SKM-1 (cell line): ENCODE data around the gene ALDH4A1.
"Not testable (repeated sequence)": the region's sequence is repeated elsewhere in the genome, so short reads cannot be mapped to it uniquely, and the experiment has no call there.

Experiments
- DNase-seq: peaks from one replicate; lab custom pipeline; 2025; ENCODE audit not compliant: unreplicated experiment; lab: John Stamatoyannopoulos, UW

Gene ALDH4A1

DNA sequence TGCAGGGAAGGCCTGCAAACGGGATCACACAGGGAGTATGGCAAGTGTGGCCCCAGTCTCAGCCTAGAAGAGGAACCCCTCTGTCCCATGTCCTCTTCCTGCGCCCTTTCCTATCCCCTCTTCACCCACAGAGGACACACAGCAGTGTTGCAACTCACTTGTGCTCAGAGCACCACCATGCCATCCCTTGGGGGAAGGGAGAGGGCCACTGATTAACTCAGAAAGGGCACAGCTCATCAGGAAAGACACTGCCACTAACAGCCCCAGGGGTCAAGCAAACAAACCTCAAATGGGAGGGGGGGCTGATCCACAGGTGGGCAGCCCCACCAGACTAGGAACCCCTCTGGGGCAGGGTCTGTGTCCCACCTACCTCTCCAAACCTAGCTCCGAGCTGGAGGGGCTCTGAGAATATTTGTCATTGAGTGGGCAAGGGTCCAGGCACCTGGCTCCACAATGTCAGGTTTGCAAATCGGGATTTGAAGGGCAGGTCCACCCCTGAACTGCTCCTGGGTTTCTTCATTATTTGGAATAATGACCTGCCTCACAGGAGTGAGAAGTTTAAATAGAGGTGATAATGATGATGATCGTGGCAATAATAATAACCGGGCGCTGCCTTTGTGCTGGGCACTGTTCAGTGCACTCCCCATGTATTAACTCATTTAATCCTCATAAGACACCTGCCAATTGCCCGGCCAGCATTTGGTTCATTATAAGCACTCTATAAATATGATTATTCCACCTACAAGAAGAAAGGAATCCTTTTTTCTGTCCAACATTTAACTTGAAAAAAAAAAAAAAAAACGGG, 1.0 kb downstream of the ALDH4A1 start:
- no peak for DNase-seq

DNA sequence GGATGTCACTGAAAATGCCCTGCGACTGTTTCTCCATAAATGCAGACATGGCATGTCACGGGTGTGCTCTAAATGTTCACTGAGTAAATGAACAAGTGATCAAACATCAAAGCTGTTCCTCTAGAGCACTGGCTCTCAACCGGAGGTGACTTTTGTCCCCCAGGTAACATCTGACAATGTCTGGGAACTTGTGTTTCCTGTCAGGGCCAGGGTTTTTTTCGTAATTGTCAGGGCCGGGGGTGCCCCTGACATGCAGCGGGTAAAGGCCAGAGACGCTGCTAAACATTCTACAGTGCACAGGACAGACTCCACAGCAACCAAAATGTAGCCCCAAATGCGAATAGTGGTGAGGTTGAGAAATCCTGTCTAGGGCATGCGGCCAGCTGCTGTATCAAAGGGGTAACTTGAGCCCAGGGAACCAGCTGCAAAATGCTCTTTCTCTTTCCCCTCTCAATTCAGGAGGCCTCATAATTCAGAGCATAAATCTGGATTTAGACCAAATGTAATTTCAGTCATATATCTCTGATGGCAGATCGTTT, 2.0 kb downstream of the ALDH4A1 start:
- DNase-seq = no peak

DNA sequence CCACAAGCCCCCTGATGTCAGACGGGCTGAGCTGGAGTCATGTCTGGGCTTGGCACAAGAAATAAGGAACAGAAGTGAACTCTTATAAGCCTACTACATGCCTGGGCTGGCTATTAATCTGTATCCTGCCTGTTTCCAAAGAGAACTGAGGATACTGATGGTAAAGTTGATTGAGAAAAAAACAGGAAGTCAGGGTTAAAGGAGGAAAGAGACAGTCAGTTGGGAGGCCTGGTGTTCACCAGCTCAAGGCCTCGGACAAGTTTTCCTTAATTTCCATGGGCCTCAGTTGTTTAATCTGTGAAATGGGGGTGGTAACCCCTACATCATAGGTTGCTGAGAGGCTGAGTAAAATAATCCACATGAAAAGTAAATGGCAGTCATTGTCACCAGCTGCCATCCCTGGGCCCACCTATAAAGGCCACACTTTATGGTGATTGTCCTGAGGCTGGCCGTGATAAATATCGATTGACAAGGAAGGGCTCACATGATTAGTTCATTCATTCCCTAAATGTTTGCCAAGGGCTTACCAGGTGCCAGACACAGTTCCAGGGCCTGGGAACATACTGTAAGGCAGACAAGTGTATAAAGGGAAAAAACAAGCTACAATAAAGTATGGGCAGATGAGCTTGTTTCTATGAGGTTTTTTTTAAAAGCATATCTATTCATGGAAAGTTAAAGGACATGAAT, 2.8 kb downstream of the ALDH4A1 start:
- no peak for DNase-seq

DNA sequence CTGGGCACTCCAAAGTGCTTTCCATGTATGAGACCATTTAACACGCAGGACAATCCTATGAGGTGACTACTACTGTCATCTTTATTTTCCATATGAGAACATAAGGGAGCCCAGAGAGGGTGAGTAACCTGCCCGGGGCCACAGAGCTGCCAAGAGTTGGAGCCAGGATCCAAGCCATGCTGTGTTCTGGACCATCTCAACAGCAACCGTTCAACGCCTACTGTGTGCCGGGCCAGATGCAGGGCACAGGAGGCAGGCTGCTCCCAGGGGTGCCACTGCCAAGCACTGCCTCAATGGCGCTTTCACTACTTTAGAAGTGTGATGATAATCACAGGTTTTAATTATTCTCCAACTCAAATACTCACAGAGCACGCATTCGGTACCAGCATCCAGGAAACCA, 3.8 kb downstream of the ALDH4A1 start:
- DNase-seq = no peak

DNA sequence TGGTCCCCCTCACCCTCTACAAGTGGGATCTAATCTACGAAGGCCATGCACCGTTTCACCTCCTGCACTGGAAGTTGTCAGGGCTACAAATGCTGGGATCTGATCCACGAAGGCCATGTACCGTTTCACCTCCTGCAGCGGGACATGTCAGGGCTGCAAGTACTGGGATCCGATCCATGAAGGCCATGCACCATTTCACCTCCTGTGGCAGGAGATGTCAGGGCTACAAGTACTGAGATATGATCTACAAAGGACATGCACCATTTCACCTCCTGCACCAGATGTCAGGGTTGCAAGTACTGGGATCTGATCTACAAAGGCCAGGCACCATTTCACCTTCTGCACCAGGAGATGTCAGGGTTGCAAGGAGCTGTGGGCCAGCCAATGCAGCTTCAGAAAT, 7.0 kb downstream of the ALDH4A1 start:
- no peak for DNase-seq

DNA sequence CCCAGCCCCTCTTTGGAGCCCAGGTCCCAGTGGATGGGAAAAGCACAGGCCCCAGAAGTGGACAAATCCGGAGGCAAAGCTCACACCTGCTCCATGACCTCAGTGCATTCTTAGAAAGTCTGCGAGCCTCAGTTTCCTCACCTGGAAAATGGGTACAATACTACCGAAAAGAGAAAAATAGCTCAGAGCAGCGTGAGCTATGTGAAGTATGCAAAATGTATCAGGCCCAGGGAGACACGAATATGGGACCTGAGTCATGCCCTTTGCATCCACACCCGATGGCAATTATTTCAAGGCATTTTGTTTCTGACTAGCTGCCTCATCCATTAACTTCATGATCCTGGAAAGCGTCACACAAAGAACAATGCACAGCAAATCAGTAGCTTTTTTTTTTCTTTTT, 9.2 kb downstream of the ALDH4A1 start:
- no peak for DNase-seq

DNA sequence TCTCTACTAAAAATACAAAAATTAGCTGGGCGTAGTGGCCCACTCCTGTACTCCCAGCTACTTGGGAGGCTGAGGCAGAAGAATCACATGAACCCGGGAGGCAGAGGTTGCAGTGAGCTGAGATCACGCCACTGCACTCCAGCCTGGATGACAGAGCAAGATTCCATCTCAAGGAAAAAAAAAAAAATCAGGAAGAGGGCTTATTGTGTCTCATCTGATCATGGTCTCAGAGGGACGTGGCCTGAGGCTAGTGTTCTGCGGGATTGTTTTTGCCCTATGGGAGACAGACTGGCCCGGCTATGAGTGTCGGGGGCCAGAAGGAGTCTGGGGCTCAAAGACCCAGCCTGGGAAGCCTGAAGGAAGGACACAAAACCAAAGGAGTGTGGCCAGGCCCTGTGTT, 10.5 kb downstream of the ALDH4A1 start:
- DNase-seq = not testable (repeated sequence)

DNA sequence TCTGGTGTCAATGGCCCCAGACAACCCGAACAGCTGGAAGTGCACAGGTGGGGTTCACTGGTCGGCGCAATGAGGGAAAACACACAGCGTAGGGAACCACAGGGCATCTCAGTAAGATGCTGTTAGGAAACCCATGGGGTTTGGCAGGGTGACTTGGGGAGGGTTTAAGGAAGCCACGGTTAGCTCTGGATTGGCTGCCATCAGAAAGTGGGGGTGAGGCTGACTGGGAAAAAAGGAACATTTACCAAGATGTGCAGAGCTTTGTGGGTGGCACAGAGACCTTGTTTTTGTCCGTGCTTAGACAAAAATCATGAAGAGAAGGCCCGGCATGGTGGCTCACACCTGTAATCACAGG, 11.0 kb downstream of the ALDH4A1 start:
- no peak for DNase-seq

DNA sequence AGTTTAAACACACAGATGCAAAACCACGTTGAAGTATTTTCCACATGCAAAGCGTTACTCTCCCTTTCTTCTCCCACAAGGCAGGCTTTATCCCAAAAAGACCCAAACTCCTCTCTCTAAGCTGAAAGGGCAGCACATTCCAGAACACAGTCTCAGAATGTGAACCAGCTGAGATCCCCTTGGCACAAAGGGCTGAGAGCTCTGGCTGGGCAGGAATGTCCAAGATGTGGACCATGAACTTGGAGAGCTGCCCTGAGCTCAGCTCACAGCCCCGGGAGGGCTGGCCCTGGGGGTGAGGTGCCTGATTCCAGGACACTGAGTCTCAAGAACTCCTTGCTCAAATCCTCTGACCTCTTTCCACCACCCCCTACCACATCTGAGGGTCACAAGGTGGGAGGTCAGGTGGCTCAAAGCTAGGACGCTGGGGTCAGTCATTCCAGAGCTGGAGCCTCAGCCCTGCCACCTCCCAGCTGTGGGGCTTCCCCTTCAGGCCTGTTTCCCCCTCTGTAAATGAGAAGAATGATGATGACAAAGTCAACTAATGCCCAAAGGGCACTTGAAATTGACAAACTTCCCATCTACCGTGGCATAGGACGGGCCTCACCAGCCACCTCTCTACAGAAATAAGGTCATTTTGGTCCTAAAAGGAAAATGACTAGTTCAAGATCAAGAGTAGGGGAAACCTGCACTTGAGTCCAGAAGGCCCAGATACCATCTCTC, 11.5 kb downstream of the ALDH4A1 start:
- DNase-seq = no peak

DNA sequence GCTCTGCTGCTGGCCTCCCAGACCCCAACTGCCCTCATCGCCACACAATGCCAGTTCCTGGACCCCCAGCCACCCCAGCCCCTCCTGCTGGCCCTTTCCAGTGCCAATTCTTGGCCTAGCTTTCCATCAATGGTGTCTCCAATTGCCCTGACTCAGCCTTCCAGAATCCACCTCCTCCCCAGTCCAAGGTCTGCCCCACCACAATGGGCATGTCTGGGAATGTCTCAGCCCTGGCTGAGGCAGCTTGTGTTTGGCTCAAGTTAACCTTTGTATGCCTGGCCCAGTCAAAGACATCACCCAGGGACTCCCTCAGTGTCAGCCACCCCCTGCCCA, 16.4 kb downstream of the ALDH4A1 start:
- no peak for DNase-seq

DNA sequence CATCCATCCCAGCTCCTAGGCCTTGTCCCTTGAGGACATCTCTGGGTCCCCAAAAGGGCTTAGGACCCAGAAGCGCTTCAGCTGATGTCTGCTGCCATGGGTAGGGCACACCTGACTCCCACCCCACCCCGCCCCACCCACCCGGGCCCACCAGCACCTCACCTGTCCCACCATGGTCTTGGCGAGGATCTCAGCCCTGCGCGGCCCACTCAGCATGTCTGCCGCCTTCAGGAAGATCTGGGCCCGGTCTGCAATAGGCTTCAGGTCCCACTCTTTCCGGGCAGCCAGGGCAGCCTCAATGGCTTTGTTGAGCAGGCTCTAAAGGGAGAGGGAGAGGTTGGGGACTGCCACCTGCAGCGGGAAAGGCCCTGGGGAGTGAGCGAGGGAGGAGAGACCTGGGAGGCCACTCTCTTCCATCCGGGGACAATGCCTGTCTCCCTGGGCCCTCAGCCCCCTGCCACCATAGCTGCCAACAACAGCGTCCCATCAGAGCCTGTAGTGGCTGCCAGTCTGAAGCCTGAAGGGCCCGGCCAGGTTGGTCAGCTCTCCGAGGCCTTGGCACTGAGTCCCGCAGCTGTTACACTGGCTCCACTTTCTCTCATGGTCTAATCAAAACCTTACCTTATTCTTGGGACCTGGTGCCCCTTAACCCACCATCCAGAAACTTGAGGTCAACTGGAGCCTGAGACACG, 16.9 kb downstream of the ALDH4A1 start:
- DNase-seq = no peak

DNA sequence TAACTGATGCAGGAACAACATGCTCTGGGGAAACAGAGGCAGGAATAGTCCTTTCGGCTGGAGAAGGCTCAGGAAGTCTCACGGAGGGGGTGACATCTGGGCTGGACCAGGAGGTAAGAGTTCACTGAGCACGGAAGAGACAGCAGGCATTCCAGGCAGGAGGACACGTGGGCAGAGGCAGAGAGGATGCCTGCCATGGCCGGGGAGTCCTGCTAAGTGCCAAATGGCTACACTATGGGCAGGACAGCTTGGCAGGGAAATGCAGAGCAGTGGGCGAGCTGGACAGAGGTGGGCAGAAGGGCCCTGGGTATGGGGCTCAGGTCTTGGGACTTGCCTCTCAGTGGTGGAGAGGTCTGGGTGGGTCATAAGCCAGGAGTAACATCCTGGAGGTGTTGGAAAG, 17.6 kb downstream of the ALDH4A1 start:
- no peak for DNase-seq

DNA sequence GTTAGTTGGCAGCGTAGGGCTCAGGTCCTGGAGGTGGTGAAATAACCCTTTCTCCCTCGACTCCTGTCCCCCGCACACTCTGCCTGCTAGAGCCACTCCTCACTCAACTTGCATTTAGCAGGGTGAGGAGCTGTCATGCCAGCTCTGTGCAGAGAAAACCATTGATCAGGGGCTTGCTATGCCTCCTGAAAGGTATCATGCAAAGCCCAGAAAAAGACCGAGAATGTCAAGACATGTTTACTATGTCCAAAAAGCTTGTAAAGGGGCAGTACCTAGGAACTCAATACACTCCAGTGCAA, 18.0 kb downstream of the ALDH4A1 start:
- no peak for DNase-seq

DNA sequence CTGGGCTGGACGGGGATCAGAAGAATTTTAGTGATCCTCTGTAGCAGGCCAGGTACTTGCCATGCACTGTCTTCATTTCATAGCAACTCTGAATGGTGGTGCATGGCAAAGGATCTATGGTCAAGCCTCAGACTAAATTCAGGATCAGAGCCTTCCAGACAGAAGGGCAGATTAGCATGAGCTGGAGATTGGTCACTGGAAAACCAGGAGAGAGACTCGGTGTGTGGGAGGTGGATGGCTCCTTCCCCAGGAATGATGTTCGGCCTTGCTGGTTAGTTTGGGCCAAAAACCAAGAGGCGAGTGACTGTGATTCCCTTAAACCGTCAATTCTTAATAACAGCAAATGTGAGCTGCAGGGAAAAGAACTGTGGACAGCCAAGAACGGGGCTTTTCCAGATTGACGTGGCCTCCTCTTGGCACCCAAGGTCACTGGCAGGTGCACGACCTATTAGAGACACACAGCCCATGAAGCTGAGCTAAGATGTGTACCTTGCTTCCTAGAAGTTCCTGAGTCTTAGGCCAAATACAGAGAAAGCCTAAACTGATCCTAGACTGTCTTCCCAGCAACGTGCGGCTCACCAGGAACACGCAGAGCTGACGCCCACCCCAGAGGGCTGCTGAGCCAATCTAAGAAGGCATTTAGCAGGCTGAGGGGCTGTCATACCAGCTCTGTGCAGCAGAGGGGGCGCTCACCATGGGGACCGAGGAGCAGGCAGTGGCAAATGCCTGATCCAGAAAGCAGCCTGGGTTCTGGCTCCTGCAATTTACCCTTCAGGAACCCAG, 18.5 kb downstream of the ALDH4A1 start:
- DNase-seq = peak; percentile 18

DNA sequence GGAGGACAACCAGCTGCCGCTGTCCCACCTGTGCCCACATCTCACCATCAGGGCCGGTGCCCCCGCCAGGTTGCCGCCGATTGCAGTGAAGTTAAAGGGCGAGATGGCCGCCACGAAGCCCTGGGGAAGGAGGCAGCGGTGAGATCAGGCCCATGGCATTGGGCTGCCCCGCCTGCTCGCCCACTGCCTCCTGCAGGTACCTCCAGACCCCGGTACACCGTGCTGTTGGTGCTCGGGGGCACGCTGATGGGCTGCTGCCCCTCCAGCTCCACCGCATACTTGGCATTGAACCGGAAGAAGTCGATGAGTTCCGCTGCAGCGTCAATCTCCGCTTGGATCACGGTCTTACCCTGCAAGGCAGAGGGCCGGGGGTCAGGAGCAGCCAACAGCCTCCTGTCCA, 19.3 kb downstream of the ALDH4A1 start:
- DNase-seq = no peak

DNA sequence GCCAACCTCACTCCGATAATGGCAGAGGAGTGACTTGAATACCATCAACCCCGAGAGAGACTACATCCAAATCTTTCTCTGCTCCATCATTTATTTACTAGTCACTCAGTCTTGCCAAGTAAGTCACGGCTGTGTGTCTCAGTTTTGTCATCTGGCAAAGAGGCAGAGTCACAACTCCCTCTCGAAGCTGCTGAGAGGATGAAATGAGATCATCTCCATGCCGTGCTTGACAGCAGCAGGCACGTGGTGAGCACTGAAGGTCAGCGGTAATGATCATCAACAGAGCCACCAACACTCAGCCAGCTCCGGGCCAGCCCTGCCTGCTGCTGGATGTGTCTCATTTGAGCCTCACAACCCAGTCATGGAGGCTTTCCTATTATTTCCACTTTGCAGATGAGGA, 19.9 kb downstream of the ALDH4A1 start:
- DNase-seq = no peak

DNA sequence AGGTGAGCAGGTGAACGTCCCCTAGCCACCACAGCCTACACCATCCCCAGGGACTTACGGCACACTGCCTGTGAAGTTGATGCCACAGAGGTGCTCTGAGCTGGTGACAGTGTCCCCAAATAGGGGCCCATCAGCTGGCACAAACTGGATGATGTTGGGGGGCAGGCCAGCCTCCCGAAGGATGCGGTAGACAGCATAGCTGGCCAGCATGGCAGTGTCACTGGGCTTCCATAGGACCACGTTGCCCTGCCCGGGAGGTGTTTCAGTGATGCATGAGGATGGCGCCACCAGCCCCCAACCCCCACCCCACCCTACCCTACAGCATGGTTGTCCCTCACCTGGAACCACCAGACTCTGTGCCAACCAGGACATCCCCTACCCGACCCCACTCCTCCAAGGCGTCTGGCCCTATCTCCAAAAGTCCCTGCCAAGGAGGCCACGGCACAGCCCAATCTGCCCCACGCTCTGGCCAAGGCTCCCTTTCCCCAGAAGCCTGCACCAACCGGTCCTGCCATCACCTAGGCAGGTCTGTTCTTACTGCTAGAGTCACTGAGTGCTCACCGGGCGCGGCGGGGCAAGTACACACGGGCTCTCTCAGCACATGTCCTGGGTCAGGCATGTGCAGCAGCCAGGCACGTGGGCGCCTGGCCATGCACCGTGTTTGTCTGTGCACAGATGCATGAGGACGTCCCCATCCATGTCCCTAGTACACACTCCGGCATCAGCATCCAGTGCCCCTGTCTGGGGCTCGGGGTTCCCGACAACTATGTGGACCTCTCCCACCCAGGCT, 20.5 kb downstream of the ALDH4A1 start:
- no peak for DNase-seq

DNA sequence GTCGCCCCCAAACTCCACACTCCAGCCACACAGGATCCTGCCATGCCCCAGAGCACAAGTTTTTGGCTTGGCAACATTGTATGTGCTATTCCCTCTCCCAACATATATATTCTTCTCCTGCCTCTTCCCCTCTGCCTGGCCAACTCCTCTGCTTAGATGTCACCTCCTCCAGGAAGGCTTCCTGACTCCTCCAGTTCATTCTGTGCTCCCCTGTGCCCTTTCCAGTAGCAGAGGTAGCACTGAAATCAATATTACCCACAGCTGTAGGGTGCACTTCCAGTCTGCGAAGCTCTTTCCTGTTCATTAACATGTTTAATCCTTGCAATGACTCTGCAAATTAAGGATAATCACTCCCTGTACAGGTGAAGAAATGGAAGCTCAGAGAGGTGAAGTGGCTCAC, 21.2 kb downstream of the ALDH4A1 start:
- DNase-seq = no peak

DNA sequence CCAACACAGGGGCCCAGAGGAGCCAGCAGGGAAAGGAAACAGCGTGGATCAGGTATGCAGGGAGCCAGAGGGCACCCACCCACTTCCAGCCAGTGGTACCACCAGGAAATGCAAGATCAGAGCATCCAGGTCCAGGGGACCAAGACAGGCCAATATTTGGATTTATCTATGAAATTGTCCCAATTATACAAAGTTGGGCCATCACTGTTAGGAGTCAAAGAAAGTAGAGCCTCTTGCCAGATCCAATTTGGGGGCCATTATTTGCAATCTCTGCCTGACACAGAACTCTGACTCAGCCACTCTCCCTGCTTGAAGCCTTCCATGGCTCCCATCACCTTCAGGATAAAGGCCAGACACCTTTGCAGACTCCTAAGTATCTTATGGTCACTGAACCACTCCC, 21.8 kb downstream of the ALDH4A1 start:
- DNase-seq = no peak

DNA sequence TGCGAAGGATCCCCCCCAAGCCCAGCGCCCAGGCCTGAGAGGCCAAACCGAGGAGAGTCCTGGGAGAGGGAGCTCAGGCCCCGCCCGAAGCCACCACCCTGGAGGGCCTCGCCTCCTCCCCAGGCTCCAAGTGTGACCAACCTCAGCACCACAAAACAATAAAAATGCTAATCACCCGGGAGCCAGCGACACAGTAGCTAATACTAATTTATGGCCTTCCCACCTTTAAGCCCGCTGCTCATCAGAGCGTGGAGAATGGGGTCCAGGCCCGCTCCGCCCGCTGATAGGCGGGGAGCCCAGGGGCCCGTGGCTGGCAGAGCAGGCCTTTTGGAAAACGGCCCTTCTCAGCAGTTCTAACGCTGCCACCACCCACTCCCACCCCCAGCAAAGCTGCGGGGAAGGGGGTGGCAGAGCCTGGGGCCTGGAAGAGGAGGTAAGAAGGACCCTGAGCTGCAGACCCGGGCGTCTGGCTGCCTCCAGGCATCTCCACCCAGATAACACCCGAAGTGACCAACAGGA, 22.5 kb downstream of the ALDH4A1 start:
- no peak for DNase-seq
